NOMO-1 treated with dmso at 0.1 percent for 144 hours (cell line): ENCODE data around the gene TGFBRAP1.

Experiments
- DNase-seq: peaks from one replicate; lab custom pipeline; 2025; ENCODE audit not compliant: unreplicated experiment; lab: John Stamatoyannopoulos, UW

The TGFBRAP1 gene

DNA sequence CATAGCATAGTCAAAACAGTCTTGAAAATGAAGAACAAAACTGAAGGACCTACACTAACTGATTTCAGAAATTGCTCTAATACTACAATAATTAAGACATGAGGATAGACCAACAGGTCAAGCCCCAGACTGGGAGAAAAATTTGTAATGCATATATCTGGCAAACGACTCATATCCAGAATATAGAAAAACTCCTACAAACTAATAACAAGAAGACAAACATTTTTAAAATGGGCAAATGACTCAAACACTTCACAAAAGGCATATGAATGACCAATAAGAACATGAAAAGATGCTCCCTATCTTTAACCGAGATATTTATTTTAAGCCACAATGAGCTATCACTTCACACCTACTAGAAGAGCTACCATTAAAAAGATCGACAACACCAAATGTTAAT, 14.2 kb downstream of the TGFBRAP1 start:
- no peak for DNase-seq

DNA sequence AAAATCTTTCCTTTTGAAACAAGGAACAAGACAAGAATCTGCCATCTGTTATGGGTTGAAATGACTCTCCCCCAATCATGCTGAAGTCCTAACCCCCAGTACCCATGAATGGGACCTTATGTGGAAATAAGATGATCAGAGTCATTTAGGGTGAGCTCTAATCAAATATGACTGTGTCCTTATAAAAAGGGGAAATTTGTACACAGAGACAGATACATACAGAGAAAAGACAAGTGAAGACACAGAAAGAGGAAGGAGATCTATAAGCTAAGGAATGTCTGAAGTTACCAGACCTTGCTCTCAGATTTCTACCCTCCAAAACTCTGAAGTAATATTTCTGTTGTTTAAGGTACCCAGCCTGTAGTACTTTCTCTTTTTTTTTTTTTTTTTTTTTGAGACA, 15.7 kb downstream of the TGFBRAP1 start:
- peak; percentile 5 for DNase-seq

DNA sequence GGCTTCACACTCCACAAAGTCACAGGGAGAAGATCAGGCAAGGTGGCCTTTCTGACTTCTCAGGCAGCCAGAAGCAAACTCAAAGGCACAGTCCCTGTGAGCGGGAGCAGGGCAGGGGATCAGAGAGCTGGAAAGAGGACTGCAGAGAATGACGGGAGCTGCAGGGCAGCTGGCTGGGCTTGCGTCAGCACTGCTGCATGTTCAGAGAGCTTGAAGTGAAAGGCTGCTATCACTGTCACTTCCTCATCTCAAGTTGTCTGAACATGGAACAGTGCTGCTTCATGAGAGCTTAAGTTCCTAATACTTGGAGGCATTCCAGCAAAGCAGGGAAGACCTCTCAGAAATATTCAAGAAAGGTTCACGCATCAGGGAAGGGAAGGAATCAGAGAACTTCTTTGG, 20.4 kb downstream of the TGFBRAP1 start:
- peak; percentile 12 for DNase-seq

DNA sequence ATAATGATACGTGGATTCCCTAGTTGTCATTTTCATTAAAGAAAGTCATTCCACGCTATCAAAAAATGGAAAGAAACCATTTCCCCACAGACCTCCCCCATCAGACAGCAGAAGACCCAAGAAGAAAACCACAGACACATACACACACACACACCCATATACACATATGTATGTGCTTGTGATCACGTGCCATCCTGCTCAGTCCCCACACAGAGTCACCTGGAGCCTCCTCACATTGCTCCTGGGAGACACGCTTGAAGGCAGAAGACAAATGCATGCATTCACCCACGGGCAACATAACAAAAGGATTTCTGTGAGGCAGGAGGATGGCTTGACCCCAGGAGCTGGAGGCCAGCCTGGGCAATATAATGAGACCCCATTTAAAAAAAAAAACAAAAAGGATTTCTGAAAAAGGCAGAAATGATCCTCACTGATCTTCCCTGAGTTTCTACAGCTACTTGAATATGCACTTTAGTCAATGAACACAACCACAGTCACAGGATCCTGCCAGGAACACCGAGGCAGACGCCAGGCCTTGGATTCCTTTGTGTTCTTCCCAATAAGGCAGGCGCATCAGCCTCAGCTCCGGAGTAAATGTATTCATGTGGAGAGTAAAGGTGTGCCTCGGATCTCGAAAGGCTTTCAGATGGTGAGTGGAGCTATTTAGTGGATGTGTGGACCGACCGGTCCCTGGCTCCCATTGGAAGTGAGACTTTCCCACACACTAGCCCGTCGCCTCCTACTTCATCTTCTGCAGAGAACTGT, 21.0 kb downstream of the TGFBRAP1 start:
- DNase-seq, result no peak

DNA sequence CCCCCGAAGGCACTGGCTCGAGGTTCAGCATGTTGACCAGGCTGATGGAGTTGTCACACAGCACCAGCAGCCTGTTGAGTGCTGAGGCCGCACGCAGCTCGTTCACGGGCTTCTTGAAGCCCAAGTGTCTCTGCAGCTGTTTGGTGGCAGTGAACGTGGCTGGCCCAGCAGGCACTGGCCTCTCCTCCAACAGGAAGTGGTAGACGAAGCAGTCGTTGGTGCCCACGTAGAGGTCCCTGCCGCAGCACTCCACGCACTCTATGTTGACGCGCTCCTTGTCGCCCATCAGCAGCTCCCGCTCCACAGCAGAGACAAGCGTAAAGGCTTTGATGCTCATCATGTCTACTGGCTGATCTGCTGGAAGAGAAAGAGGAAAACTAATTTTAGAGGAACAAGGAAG, 21.6 kb downstream of the TGFBRAP1 start:
- no peak for DNase-seq

DNA sequence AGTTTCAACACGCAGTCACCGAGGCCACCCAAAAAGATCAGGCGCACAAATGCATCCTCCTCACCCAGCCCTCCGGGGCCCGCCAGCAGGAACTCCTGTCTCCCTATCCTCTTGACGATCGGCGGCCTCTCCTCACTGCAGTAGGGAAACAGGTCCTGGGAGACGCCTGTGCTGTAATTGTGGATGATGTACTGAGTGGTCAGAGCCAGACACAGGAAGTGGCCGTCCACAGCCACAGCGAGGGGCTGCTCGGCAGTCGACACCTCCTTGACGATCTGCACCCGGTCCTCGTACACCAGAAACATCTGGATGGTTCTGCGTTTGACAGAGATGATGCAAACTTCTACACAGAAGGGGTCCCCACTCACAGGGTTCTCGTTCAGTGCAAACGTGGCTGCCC, 22.0 kb downstream of the TGFBRAP1 start:
- no peak for DNase-seq

DNA sequence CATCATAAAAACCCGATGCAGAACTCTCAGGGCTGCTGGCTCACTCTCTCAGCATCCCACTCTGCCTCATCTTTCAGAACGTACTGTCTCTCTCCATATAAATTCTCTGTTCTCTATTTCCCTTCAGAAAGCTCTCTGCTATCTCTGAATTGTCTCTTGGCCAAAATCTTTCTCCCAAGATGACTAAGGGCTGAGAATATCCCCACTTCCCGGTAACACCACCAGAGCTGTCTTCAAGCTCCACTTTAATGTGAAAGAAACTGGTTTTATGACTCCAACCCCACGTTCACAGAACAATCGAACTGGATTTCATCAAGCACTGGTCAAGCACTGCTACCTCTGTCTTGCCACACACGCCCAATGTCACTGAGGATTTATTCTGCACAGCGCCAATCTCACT, 22.4 kb downstream of the TGFBRAP1 start:
- no peak for DNase-seq

DNA sequence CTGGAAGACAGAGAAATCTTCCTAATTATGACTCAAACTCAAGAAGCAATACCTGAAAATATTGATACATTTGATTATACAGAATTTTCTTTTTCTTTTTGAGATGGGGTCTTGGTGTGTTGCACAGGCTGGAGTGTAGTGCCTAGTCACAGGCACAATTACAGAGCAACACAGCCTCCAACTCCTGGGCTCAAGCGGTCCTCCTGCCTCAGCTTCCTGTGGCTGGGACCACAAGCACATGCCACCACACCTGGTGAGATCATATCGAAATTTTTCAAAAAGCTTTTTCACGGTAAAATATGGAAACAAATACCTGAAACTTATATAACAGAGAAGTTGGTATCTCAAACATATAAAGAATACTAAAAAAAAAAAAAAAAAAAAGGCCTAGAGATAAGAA, 27.9 kb downstream of the TGFBRAP1 start:
- DNase-seq, result no peak

DNA sequence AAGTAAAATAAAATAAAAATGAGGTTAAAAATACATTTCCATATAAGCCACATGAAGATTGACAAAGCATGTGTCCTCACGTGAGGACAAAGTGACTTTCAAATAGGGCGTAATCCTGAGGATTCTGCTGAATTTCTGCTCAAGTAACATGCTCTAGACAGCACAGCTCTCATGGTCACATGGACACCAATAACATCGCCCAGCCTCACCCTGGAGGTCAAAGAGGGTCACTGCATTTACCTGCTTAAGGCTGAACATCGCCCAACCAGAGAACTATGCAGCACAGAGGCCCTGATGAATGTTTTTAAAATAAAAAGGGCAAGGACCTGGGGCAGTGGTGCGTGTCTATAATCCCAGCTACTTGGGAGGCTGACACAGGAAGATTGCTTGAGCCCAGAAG, 30.2 kb downstream of the TGFBRAP1 start:
- no peak for DNase-seq

DNA sequence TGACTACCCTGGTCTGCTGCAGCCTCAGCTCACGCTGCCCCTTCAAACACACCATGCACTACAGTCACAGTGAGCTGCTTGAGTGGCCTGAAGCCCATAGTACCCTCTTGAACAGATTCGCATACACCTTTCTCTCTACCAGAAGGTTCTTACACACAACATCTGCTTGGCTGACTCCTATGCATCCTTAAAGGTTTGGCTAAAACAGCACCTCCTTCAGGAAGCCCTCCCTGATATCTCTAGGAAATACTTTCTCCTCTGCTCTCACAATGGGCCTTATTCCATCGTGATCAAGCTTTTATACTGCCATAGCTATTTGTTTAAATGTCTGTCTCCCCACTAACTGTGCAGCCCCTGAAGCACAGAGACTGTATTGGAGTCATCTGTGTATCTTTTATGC, 31.5 kb downstream of the TGFBRAP1 start:
- no peak for DNase-seq

DNA sequence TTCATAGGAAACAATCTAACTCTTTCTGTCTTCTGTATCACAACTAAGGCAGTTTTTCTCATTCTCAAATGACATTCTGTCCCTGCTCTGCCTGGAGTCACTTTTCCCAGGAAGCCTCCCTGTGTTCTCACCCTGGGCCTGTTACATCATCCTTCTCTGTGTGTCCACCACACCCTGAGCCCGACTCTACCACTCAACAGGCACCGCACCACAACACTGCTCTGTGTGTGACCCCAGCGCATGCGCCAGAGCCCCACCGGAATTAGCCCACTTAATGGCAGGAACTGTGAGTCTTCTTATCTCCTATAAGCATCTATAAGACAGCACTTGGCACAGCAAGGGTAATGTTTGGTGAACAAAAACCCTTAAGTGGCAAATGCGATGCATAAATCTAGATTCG, 32.3 kb downstream of the TGFBRAP1 start:
- no peak for DNase-seq

DNA sequence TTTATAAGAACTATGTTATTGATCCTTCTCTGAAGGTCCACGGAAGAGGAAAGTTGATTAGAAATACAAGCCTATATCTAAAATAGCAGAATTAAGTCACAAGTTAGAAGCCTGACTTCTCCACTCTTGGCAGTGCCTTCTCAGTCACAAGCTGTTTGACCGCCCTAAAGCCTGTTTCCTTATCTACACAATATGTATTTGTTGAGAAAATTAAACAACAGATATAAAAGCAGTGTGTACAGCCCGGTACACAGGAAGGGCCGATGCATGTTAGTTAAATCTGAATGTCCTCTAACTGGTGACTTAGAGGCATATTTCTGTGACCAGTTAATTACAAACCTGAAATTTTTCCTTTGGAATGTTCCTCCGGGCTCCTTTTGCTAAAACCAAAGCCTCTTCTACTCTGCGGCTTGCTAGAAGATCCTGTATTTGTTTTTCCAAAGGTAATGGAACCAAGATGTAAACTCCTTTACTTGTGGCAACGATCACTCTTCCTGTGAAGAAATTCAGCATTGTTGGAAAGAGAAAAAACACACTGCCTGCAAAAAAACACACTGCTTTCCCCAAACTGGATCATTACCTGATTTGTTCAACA, 33.4 kb downstream of the TGFBRAP1 start:
- DNase-seq, result no peak

DNA sequence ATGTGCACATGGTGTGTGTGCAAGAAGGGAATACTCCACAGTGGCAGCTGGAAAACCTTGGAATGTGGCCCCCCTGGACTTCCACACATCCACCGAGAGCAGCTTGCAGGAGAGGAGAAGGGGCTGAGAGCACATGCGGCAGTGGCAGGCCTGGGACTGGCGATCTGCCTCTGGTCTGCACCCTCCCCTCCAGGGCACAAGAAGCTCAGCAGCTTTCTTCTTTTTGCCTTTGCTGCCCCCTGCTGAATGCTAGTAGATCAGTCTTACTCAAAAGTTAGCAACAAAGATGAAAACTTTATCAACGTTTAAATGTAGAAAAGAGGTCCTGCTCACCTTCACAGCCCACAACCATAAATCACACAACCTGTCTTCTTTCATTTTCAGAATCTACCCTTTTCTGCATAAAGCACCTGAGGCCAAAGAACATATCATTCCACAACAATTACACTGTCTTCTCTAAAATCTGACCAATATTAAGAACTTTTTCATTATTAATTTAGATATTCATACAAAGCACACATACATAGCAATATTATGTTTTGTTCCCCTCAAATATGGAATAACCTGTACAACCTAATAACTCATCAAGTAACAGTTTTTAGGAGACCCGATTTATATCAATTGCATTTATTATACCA, 34.6 kb downstream of the TGFBRAP1 start:
- DNase-seq, result peak; percentile 20

DNA sequence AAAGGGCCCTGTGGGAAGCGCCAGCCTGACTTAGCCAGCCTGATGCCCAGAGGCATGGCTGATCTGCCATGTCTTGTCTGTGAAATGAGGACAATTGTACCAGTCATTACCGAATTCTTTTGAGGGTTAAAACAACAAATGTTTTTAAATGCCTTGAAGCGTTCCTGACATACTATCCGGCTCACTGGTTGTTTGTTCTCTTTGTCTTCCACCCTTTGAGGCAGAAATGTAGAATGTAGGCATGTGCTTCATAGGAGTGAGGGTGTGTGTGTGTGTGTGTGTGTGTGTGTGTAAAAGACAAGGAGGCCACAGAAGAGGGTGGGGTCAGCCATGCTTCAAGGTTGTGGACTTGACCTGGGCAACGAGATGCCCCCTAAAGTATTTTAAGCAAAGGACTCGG, 35.5 kb downstream of the TGFBRAP1 start:
- no peak for DNase-seq

DNA sequence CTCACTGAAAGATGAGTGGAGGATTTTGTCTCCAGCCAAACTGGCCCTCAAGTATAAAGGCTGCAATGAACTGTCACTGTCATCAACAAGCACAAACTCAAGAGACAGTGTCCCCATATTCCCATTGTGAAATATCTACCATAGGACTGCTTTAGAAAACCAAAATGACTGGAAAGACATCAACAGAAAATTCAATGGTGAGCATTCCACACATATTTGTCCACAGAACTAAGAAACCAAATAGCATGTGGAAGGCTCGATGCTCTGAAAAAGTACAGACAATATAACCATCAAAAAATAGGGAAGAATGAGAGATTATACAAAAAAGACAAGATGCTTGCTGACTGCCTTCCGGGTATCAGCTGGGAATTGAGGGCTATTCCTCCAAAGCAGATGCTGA, 37.6 kb downstream of the TGFBRAP1 start:
- no peak for DNase-seq

DNA sequence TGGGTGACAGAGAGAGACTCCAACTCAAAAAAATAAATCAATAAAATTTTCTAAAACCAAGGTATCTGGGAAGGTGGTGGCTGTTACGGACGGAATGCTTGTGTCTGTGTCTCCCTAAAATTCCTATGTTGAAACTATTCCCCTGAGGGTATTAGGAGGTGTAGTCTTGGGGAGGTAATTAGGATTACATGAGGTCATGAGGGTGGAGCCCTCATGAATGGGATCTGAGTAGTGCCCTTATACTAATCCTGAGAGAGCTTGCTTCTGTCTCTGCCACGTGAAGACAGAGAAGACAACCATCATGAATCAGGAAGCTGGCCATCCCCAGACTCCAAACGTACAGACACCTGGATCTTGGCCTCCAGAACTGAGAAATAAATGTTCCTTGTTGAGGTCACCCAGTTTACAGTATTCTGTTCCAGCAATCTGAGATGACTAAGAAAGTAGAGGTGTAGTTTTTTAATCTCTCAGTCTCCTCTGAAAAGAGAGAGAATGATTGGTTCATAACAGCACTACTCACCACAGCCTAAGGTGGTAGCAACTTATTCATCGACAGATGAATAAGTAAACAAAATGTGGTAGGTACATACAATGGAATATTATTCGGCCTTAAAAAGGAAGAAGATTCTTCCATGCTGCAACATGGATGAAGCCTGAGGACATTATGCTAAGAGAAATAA, 38.4 kb downstream of the TGFBRAP1 start:
- no peak for DNase-seq

DNA sequence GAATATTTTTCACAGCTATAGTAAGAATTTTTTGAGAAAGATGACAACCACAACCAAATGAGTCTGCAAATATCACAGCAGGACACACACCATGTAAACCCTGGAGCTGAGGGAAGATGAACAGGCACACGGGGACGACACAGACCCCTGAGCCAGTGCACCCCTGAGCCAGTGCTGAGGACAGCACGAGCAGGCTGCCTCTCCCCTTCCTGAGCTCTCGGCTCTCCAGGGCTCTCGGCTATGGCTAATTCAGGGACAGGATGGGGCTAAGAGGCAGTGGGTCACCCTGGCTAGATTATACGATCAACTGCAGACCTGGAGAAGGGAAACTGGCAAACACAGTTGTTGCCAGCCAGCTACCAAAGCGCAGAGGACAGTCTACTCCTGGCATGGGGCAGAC, 41.4 kb downstream of the TGFBRAP1 start:
- no peak for DNase-seq

DNA sequence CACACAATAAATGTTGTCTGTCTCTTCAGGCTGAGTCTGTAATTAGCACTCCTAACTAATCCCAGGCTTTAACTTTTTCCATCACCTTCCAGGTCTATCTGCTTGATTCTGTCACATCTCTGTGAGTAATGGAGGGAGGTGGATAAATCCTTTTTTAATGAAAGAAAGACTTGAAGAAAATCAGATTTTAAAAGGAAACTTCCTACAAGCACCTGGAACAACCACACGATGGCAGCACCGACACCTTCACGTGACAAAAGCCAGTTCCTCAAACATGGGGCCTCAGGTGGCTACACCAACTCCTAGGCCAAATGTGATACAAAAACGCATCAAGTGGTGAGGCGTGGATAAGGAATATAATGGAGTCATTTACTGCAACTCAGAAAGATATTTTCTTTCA, 41.8 kb downstream of the TGFBRAP1 start:
- DNase-seq, result peak; percentile 10

DNA sequence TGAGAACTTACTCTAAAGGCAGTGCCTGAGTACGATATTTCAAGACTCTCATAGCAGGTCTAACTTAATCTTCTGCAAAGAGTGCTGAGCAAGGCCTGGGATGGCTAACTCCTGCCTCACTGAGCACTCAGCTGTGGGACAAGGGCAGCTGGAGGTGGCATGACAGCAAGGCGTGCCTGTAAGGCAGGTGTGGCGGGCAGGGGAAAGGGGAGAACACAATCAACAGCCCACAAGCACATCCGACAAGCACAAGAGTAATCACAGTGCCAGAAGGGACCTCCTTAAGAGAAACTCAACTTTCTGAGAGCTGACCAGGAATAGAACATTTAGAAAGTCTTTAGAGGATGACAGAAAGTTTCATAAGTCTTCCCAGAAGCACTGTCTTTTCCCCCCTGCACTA, 46.0 kb downstream of the TGFBRAP1 start:
- no peak for DNase-seq

DNA sequence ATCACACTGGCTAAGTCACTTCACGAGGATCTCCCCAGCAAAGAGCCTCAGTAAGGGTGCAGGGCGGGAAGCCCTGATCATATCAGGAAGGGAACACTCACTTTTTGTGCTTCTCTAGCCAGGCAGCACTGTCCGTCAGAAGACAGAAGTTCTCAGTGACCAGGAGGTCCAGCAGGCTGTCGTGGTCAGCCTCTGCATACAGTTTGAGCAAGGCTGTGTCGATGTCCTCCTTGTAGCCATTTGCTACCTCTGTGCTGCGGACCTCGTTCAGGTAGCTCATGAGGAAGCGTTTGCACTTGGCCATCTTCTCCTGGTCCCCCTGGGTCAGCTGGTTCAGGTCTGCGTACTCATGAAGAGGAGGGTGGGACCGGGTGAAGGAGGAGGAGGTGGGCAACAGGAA, 49.3 kb downstream of the TGFBRAP1 start:
- DNase-seq, result no peak

DNA sequence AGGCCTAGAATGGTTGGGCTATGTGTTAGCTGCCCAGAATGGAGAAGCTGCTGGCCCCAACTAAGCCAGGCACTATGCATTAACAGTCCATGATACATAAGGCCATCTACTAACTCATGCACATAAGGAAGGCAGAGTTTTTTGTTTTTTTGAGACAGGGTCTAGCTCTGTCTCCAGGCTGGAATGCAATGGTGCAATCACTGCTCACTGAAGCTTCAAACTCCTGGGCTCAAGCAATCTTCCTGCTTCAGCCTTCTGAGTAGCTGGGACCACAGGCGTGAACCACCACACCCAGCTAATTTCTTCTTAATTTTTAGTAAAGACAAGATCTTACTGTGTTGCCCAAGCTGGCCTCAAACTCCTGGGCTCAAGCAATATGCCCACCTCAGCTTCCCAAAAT, 50.4 kb downstream of the TGFBRAP1 start:
- DNase-seq, result no peak

DNA sequence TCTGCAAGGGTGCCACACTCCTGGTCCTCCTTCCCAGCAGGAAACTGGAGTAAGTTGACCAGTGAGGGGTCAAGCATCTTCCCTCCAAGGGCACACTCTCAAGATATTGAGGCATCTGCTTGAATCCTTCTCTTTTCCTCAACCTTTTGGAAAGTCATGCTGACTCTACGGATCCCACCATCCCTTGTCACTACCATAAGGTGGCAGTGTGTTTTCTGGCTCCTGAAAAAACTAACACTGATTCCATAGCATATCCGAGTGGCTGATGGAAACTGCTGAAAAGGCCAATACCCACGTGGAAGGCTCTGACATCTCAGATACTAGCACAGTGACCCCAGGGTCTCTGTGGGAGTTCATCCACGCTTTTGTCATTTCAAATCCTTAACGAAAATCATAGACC, 50.9 kb downstream of the TGFBRAP1 start:
- no peak for DNase-seq
